ENCODE measurements around the gene CANX. TPM values are rescaled to one million over a fixed set of nuclear protein-coding genes. Genes with fewer than 3 reads are reported as not detected.
"Not testable (repeated sequence)": the region's sequence is repeated elsewhere in the genome, so short reads cannot be mapped to it uniquely, and the experiment has no call there.

Gene CANX
- polyA plus RNA-seq, 2 of the 4 experiments (the other 2 are of a cell fraction), result 433 to 1,000 TPM

GRCh38 chr5:179649166-179649703 lies 49.5 kb upstream of the CANX start:
- POLR2A ChIA-PET; DNase-seq (ENCODE audit: low read depth in 1 of 2, low spot score in 1 of 2); FAIRE-seq; H3K4me2 ChIP-seq; H3K9me3 ChIP-seq; H3K4me1 ChIP-seq; H3K27ac ChIP-seq; H3K4me3 ChIP-seq; ATAC-seq: not testable (repeated sequence)
- WGBS (ENCODE audit: missing lambda C conversion rate), result 68% methylated on average over 10 of the region's 10 CpGs
- CTCF ChIA-PET, result interaction anchor here (0.7 kb wide), 1 partner anchor 26 kb away, joined by 3 read pairs; the partner anchor contains the start of gene HNRNPH1

DNA sequence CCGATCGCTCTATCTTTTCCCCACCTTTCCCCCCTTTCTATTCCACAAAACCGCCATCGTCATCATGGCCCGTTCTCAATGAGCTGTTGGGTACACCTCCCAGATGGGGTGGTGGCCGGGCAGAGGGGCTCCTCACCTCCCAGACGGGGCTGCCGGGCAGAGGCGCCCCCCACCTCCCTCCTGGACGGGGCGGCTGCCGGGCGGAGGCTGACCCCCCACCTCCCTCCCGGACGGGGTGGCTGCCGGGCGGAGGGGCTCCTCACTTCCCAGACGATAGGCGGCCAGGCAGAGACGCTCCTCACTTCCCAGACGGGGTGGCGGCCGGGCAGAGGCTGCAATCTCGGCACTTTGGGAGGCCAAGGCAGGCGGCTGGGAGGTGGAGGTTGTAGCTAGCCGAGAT lies 48.5 kb upstream of the CANX start:
- ATAC-seq; H3K4me2 ChIP-seq; H3K4me3 ChIP-seq; H3K9me3 ChIP-seq; CTCF ChIA-PET; DNase-seq (ENCODE audit: low read depth in 1 of 2, low spot score in 1 of 2); POLR2A ChIA-PET; H3K4me1 ChIP-seq; H3K27ac ChIP-seq; FAIRE-seq: not testable (repeated sequence)
- WGBS (ENCODE audit: missing lambda C conversion rate), result 83% methylated on average over 21 of the region's 26 CpGs

DNA sequence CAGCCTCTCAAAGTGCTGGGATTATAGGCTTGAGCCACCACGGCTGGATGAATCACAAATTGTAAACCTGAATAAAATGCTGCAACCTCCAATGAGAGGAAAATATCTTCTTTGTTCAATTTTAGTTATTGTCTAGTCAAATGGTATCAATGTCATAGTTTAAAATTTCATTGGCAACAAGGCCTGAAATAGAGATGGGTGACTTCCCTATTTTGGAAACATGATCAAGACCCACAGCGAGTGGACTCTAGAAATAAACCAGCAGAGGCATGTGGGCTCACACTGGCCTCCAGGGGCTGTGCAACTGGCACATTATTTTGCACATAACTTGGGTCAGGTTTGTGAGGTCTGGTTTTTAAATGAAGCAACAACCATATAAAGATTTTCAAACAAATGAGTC lies 45.6 kb upstream of the CANX start:
- ATAC-seq; H3K4me1 ChIP-seq; H3K4me3 ChIP-seq; H3K4me2 ChIP-seq; H3K9me3 ChIP-seq; DNase-seq (ENCODE audit: low read depth in 1 of 2, low spot score in 1 of 2); CTCF ChIA-PET; POLR2A ChIA-PET; FAIRE-seq; H3K27ac ChIP-seq: not testable (repeated sequence)
- 76% methylated on average over 2 of the region's 2 CpGs for WGBS (ENCODE audit: missing lambda C conversion rate)

DNA sequence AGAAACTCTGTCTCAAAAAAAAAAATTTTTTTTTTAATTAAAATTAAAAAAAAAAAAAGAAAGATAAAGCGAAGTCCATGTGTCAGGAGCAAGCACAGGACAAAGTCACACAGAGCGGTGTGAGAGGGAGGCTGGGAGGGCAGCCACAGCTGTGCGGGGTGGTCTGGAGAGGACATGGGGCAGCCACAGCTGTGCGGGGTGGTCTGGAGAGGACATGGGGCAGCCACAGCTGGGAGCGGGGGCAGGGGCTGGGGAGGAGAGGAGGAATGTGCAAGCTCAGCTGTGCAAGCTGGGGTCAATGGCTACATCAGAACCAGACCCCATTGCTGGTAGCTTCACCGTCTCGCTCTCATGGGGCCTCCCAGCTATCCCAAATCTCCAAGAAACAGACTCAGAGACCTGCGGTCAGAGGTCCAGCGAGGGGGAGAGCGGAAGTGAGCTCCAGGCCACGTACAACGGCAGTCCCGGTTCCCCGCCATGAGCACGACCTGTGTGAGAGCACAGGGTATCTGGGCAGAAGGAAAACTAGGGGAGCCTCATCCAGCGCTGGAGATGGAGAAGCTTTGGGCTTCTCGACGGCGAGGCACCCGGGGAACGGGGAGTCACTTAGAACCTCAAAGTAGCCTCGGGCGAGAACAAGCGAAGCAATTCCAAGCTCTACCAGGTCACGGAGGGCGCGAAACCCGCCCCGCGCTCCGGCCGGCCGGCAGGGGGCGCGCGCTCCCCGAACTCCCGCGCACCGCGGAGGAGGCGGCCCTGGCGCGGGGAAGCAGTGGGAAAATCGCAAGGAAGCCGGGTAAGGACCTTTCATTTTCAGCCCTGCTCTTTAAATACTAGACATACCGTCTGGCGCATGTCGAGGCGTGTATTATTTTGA lies 41.2 kb upstream of the CANX start:
- H3K4me3 ChIP-seq; FAIRE-seq; POLR2A ChIA-PET; H3K4me1 ChIP-seq; DNase-seq (ENCODE audit: low read depth in 1 of 2, low spot score in 1 of 2); H3K9me3 ChIP-seq; CTCF ChIA-PET: not testable (repeated sequence)
- Histone ChIP-seq H3K4me2 (peak overlapping the region; percentile 47; the same call in 1 of the 3 replicates), H3K27ac (peak overlapping the region in 1 of 2 experiments; percentile 74; a peak in 2 of 6 replicates)
- 95% methylated on average over 3 of the region's 50 CpGs for WGBS (ENCODE audit: missing lambda C conversion rate)
- peak; percentile 96 to 98 for ATAC-seq

DNA sequence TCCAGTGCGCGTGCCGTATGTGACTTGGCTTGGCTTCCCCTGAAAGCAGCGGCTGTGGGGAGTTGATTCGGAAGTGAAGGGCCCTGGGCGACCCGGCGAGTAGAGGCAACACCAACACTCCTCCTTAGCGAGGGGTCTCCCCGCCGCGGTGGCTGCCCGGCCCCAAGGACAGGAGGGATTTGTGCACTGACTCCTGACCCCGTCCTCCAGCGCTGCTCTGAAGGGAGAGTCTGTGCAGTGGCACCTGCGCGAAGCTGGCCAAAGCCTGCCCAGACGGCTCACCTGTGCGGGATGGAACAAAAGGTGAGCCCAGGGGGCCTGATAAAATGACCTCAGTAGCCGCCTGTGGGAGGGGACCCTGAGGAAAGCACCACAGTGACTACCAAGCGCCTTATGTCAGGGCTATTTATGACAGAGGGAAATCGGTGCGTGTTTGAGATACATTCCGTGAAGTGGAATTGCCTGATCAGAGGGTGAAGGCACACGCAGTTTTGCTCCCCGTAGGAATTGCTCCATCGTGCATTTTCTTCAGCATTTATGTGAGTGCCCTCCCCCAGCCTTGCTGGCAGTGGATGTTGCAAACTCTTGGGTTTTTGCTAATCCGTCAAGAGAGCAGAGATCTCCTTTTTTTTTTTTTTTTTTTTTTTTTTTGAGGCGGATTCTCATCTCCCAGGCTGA lies 40.4 kb upstream of the CANX start:
- peak; percentile 75 to 78 for ATAC-seq
- H3K9me3 ChIP-seq; FAIRE-seq; H3K4me1 ChIP-seq; DNase-seq (ENCODE audit: low read depth in 1 of 2, low spot score in 1 of 2): not testable (repeated sequence)
- CTCF ChIA-PET, result interaction anchor here (0.7 kb wide), 1 partner anchor 74 kb away, joined by 4 read pairs; the partner anchor contains the start of gene MAML1
- WGBS (ENCODE audit: missing lambda C conversion rate), result 31% methylated on average over 9 of the region's 29 CpGs
- H3K4me2 ChIP-seq, result peak overlapping the region; percentile 88
- H3K4me3 ChIP-seq, result peak overlapping the region; percentile 53
- POLR2A ChIA-PET, result interaction anchor here (0.6 to 0.7 kb wide), 2 partner anchors 13 to 99 kb away, joined by 3 read pairs; no protein-coding TSS in a partner anchor
- H3K27ac ChIP-seq, result peak overlapping the region; percentile 54 to 83; a peak in 4 of 6 replicates

DNA sequence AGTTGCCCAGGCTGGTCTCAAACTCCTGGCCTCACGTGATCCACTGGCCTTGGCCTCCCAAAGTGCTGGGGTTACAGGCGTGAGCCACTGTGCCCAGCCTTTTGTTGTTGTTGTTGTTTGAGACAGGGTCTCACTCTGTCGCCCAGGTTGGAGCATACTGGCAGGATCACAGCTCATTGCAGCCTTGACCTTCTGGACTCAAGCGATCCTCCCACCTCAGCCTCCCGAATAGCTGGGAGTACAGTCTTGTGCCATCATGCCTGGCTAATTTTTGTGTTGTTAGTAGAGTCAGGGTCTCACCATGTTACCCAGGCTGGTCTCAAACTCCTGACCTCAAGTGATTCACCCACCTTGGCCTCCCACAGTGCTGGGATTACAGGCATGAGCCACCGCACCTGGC lies 37.1 kb upstream of the CANX start:
- DNase-seq (ENCODE audit: low read depth in 1 of 2, low spot score in 1 of 2); H3K4me2 ChIP-seq; ATAC-seq; FAIRE-seq; POLR2A ChIA-PET; H3K27ac ChIP-seq; CTCF ChIA-PET; H3K4me1 ChIP-seq; H3K4me3 ChIP-seq; H3K9me3 ChIP-seq: not testable (repeated sequence)
- WGBS (ENCODE audit: missing lambda C conversion rate), result 96% methylated on average over 5 of the region's 6 CpGs

DNA sequence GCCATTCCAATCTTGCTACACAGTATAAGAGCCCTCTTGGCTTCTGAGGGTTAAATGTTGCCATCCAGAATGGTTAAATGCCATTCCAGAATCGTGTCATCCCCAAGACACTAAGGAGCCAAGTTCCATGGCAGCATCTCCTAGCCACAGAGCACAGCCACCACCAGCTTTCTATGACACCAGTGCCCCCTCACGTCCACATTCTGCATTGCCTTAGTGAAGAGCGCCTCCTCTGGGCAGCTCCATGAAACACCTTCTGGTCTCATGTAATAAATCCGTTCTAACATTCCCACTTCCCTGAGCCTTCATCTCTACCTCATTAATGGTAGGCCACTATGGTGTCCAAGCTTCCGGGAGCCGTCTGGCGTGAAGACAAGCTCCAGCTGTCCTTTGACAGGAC lies 30.4 kb upstream of the CANX start:
- POLR2A ChIA-PET, result interaction anchor here (0.6 to 0.7 kb wide), 2 partner anchors 9 to 45 kb away, joined by 3 to 4 read pairs; partner anchors contain the start of gene HNRNPH1
- Histone ChIP-seq H3K4me3 (no peak overlapping the region), H3K9me3 (no peaks in the 10 kb centered on the region), H3K4me1 (no peaks in the 10 kb centered on the region), H3K4me2 (no peak overlapping the region), H3K27ac (no peak overlapping the region)
- peak; percentile 74 to 88 for ATAC-seq
- 58% methylated on average over 7 of the region's 7 CpGs for WGBS (ENCODE audit: missing lambda C conversion rate)
- CTCF ChIA-PET, result interaction anchor here (0.5 to 1.7 kb wide), 6 partner anchors 13 to 133 kb away, joined by 3 to 5 read pairs (median 3); no protein-coding TSS in a partner anchor
- no peak for TF ChIP-seq ELK1 (IDR thresholded peaks at IDR 0.05; ENCODE audit: low read depth, low read length)
- TF ChIP-seq RAD21 (conservative IDR thresholded peaks at IDR 0.05 in 1 of 2, IDR thresholded peaks at IDR 0.05 in 1 of 2), result peak; percentile 42 to 73; a peak in 4 of 5 replicates
- no peak for TF ChIP-seq USF2 (IDR thresholded peaks at IDR 0.05)
- peak; percentile 51 for TF ChIP-seq CTCF (IDR thresholded peaks at IDR 0.05)
- no peak for TF ChIP-seq NFE2L2 (conservative IDR thresholded peaks at IDR 0.05; ENCODE audit: low read length)
- peak; percentile 47 to 70 for DNase-seq (ENCODE audit: low read depth in 1 of 2, low spot score in 1 of 2)
- no peak for FAIRE-seq
